HG03280 (cell line): ENCODE measurements around the gene MAPK1.
"Not testable (repeated sequence)": the region's sequence is repeated elsewhere in the genome, so short reads cannot be mapped to it uniquely, and the experiment has no call there.

Experiments
- ATAC-seq: cut with Tn5 transposase; IDR thresholded peaks from one replicate; pipeline ENCODE4 v1.9.1; 2021; ENCODE audit warnings: mild to moderate bottlenecking, moderate library complexity; ENCODE audit not compliant: unreplicated experiment

The MAPK1 gene

GRCh38 chr22:21823740-21824444 lies 43.6 kb downstream of the MAPK1 start:
- no peak for ATAC-seq

GRCh38 chr22:21819183-21819770 lies 48.2 kb downstream of the MAPK1 start:
- ATAC-seq = no peak

GRCh38 chr22:21818487-21819182 lies 48.8 kb downstream of the MAPK1 start:
- no peak for ATAC-seq

- not testable (repeated sequence) for ATAC-seq
Measured at GRCh38 chr22:21817497-21817853, 50.0 kb downstream of the MAPK1 start.

GRCh38 chr22:21816787-21817496 lies 50.5 kb downstream of the MAPK1 start:
- no peak for ATAC-seq

GRCh38 chr22:21816472-21816786 lies 51.0 kb downstream of the MAPK1 start:
- ATAC-seq = no peak

GRCh38 chr22:21815958-21816357 lies 51.5 kb downstream of the MAPK1 start:
- ATAC-seq = no peak

- ATAC-seq = no peak
Measured at GRCh38 chr22:21815357-21815756, 52.1 kb downstream of the MAPK1 start.

GRCh38 chr22:21811982-21812381 lies 55.5 kb downstream of the MAPK1 start:
- ATAC-seq = no peak

GRCh38 chr22:21807544-21808529 lies 59.6 kb downstream of the MAPK1 start:
- ATAC-seq = no peak

GRCh38 chr22:21805325-21805724 lies 62.1 kb downstream of the MAPK1 start:
- ATAC-seq = not testable (repeated sequence)

GRCh38 chr22:21803811-21804249 lies 63.6 kb downstream of the MAPK1 start:
- no peak for ATAC-seq

GRCh38 chr22:21802673-21803072 lies 64.8 kb downstream of the MAPK1 start:
- ATAC-seq = no peak

- no peak for ATAC-seq
Measured at GRCh38 chr22:21802056-21802455, 65.4 kb downstream of the MAPK1 start.

GRCh38 chr22:21801304-21801644 lies 66.2 kb downstream of the MAPK1 start:
- not testable (repeated sequence) for ATAC-seq

- ATAC-seq = no peak
Measured at GRCh38 chr22:21800552-21801303, 66.7 kb downstream of the MAPK1 start.

GRCh38 chr22:21797444-21798221 lies 69.8 kb downstream of the MAPK1 start:
- ATAC-seq = no peak

GRCh38 chr22:21796863-21797262 lies 70.6 kb downstream of the MAPK1 start:
- ATAC-seq = no peak

GRCh38 chr22:21796231-21796630 lies 71.2 kb downstream of the MAPK1 start:
- ATAC-seq = no peak
